ENCODE results near the gene GOSR2. TPM values are rescaled to one million over a fixed set of nuclear protein-coding genes. Genes with fewer than 3 reads are reported as not detected.

The GOSR2 gene
- total and polyA plus RNA-seq, 2 of the 13 experiments (the other 11 are each of a cell fraction or from before 2014, with no cell fraction given) = 61.5 to 63.9 TPM

- no peaks in the 10 kb centered on the region for H3K79me2 ChIP-seq (ENCODE audit: insufficient read depth, low read length)
- no peak overlapping the region for H3K9ac ChIP-seq (ENCODE audit: insufficient read depth, low read depth, low read length)
- no peak overlapping the region for H3K27ac ChIP-seq (ENCODE audit: extremely low read length, insufficient read depth, low read length)
- CTCF ChIA-PET (ENCODE audit: low intra/inter-chr PET ratio, low total read pairs) = no interaction called here
- 0% methylated on average over 5 of the region's 5 CpGs for WGBS (ENCODE audit: low lambda C conversion rate)
- in situ Hi-C loops (cut with HindIII; ENCODE audit: extremely low pct_ligation_motif_present, low pct_unique_long_range_greater_than_20kb) = no loop called here
- POLR2A ChIA-PET = no interaction called here
- H3K36me3 ChIP-seq (replicated peaks in 1 of 2; ENCODE audit: control insufficient read depth in 1 of 2, insufficient read depth in 2 of 2, low read length in 2 of 2) = no peaks in the 10 kb centered on the region
- intact Hi-C loops (cut with micrococcal nuclease; ENCODE audit: unreplicated experiment) = no loop called here
- H3K4me2 ChIP-seq (ENCODE audit: low read depth, low read length) = no peak overlapping the region
- H3K9me3 ChIP-seq (ENCODE audit: low read length) = no peaks in the 10 kb centered on the region
- no peak for DNase-seq (ENCODE audit: low spot score)
- TF ChIP-seq ZNF557 (CRISPR knock-in tag; IDR thresholded peaks at IDR 0.05) (no peak), NR2F1 (CRISPR knock-in tag; IDR thresholded peaks at IDR 0.05) (no peak), ATF4 (CRISPR knock-in tag; IDR thresholded peaks at IDR 0.05) (no peak), ZBTB25 (CRISPR knock-in tag; IDR thresholded peaks at IDR 0.05) (no peak), ATF2 (CRISPR knock-in tag; IDR thresholded peaks at IDR 0.05) (no peak), TIGD3 (CRISPR knock-in tag; IDR thresholded peaks at IDR 0.05; ENCODE audit: borderline replicate concordance) (no peak), KLF6 (CRISPR knock-in tag; IDR thresholded peaks at IDR 0.05) (no peak)
- no peak overlapping the region for H2AFZ ChIP-seq (ENCODE audit: low read length)
- no peak overlapping the region for H3K4me3 ChIP-seq (replicated peaks in 1 of 3; ENCODE audit: insufficient read depth in 1 of 3, low read depth in 2 of 3, low read length in 3 of 3)
- no TSS peak for BruUV-seq (replicated peaks)
- H3K27me3 ChIP-seq (ENCODE audit: control insufficient read depth in 1 of 2, insufficient read depth in 2 of 2, low read length in 2 of 2) = peaks cover 5 to 62% of the 10 kb centered on the region in 2 experiments; a peak in 4 of 5 replicates
- H4K20me1 ChIP-seq (ENCODE audit: insufficient read depth, low read length) = no peaks in the 10 kb centered on the region
- FAIRE-seq = no peak
- H3K4me1 ChIP-seq (ENCODE audit: insufficient read depth, low read length) = peaks cover 8% of the 10 kb centered on the region; the same call in 1 of the 2 replicates
- no peak for ATAC-seq
These were observed 41.9 kb upstream of the GOSR2 start for GRCh38 chr17:46881015-46881414.

All from HepG2 (cell line).